GM21619 (cell line): ENCODE data around the gene WDSUB1.

Experiments
- ATAC-seq: cut with Tn5 transposase; IDR thresholded peaks from one replicate; pipeline ENCODE4 v1.9.1; 2021; ENCODE audit not compliant: unreplicated experiment

The WDSUB1 gene

GRCh38 chr2:159267921-159268320, 18.6 kb downstream of the WDSUB1 start:
- no peak for ATAC-seq

GRCh38 chr2:159266554-159266953, 19.9 kb downstream of the WDSUB1 start:
- ATAC-seq = peak; percentile 60

GRCh38 chr2:159265171-159265576, 21.3 kb downstream of the WDSUB1 start:
- ATAC-seq = no peak

- ATAC-seq = no peak
Observed at GRCh38 chr2:159262904-159263303, 23.6 kb downstream of the WDSUB1 start.

- no peak for ATAC-seq
Observed at GRCh38 chr2:159262226-159262625, 24.3 kb downstream of the WDSUB1 start.

GRCh38 chr2:159256159-159256558, 30.3 kb downstream of the WDSUB1 start:
- ATAC-seq = no peak

- no peak for ATAC-seq
Observed at GRCh38 chr2:159252905-159253304, 33.6 kb downstream of the WDSUB1 start.

- no peak for ATAC-seq
Observed at GRCh38 chr2:159251296-159252173, 35.0 kb downstream of the WDSUB1 start.

GRCh38 chr2:159249990-159250715, 36.4 kb downstream of the WDSUB1 start:
- peak; percentile 56 for ATAC-seq

- no peak for ATAC-seq
Observed at GRCh38 chr2:159246325-159246988, 40.0 kb downstream of the WDSUB1 start.

GRCh38 chr2:159243529-159243928, 43.0 kb downstream of the WDSUB1 start:
- ATAC-seq = no peak

- no peak for ATAC-seq
Observed at GRCh38 chr2:159234868-159235267, 51.6 kb downstream of the WDSUB1 start.

- ATAC-seq = no peak
Observed at GRCh38 chr2:159232456-159233170, 53.9 kb downstream of the WDSUB1 start.

- ATAC-seq = no peak
Observed at GRCh38 chr2:159230145-159230877, 56.2 kb downstream of the WDSUB1 start.

GRCh38 chr2:159229476-159230144, 56.9 kb downstream of the WDSUB1 start:
- ATAC-seq = no peak

GRCh38 chr2:159228081-159228581, 58.4 kb downstream of the WDSUB1 start:
- ATAC-seq = no peak

- ATAC-seq = no peak
Observed at GRCh38 chr2:159227467-159227866, 59.0 kb downstream of the WDSUB1 start.

- ATAC-seq = no peak
Observed at GRCh38 chr2:159226608-159227385, 59.7 kb downstream of the WDSUB1 start.

- ATAC-seq = peak; percentile 81
Observed at GRCh38 chr2:159226059-159226461, 60.4 kb downstream of the WDSUB1 start.
